ENCODE data around the gene CDK14. TPM values are rescaled to one million over a fixed set of nuclear protein-coding genes. Genes with fewer than 3 reads are reported as not detected.

CDK14 gene
- total RNA-seq, 4 donors from 2014 or later = 3.5 to 5.1 (median 3.9) TPM

DNA sequence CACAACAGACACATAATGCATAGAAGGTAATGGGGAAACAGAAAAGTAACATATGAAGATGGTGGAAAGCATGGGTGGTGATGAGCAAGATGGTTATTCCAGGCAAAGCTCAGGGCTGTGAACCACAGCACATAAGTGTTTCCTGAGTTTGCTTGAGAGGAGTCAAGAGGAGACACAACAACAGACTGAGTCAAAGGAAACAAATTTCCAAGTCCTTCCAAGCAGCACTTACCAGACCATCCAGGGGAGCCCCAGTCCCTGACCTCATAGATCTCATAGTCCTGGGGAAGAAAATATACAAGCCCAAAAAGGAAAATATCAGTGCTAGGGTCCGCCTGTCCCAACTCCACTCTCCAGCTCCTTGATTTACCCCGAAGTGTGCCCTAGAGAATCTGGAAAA, 451.5 kb downstream of the CDK14 start:
- H3K4me1 ChIP-seq = peaks cover 7% of the 10 kb centered on the region
- TF ChIP-seq, protein P1, sequence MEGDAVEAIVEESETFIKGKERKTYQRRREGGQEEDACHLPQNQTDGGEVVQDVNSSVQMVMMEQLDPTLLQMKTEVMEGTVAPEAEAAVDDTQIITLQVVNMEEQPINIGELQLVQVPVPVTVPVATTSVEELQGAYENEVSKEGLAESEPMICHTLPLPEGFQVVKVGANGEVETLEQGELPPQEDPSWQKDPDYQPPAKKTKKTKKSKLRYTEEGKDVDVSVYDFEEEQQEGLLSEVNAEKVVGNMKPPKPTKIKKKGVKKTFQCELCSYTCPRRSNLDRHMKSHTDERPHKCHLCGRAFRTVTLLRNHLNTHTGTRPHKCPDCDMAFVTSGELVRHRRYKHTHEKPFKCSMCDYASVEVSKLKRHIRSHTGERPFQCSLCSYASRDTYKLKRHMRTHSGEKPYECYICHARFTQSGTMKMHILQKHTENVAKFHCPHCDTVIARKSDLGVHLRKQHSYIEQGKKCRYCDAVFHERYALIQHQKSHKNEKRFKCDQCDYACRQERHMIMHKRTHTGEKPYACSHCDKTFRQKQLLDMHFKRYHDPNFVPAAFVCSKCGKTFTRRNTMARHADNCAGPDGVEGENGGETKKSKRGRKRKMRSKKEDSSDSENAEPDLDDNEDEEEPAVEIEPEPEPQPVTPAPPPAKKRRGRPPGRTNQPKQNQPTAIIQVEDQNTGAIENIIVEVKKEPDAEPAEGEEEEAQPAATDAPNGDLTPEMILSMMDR (IDR thresholded peaks at IDR 0.05) = no peak
- TF ChIP-seq EP300 (IDR thresholded peaks at IDR 0.05) = no peak
- no peak overlapping the region for H3K4me3 ChIP-seq
- no peaks in the 10 kb centered on the region for H3K36me3 ChIP-seq
- H3K27me3 ChIP-seq = no peaks in the 10 kb centered on the region
- no peak overlapping the region for H3K27ac ChIP-seq
- no peaks in the 10 kb centered on the region for H3K9me3 ChIP-seq
- no peak for DNase-seq (ENCODE audit: low spot score in 2 of 2)
- 84% methylated on average over 2 of the region's 2 CpGs for WGBS

DNA sequence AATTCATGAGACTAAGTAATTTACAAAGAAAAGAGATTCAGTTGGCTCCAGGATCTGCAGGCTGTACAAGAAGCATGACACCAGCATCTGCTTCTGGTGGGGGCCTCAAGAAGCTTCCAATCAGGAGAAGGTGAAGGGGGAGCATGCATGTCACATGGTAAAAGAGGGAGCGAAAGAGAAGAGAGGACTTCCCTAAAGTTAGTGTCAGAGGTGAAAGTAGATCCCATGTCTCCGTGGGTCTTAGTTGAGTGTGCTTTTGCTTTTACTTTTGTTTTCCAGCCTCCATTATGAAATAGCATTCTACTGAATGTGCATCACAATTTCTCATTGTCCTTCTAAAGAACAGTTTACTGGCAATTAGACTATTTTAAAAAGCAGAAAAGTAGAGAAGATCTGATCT, 454.6 kb downstream of the CDK14 start:
- WGBS = 80% methylated on average over 2 of the region's 2 CpGs

GRCh38 chr7:91051966-91052365, 455.8 kb downstream of the CDK14 start:
- no peaks in the 10 kb centered on the region for H3K4me1 ChIP-seq
- no peaks in the 10 kb centered on the region for H3K9me3 ChIP-seq
- DNase-seq (ENCODE audit: low spot score in 2 of 2) = no peak
- TF ChIP-seq POLR2AphosphoS5 (IDR thresholded peaks at IDR 0.05) (no peak), POLR2A (IDR thresholded peaks at IDR 0.05) (no peak)
- no peaks in the 10 kb centered on the region for H3K36me3 ChIP-seq
- H3K27me3 ChIP-seq = no peaks in the 10 kb centered on the region
- WGBS = 66% methylated on average over 3 of the region's 3 CpGs
- no peak overlapping the region for H3K4me3 ChIP-seq
- no peak overlapping the region for H3K27ac ChIP-seq

More for the DNA sequence above, 454.6 kb downstream of the CDK14 start:
- Histone ChIP-seq H3K4me3 (no peak overlapping the region), H3K27me3 (no peaks in the 10 kb centered on the region), H3K27ac (no peak overlapping the region), H3K9me3 (no peaks in the 10 kb centered on the region), H3K4me1 (peaks cover 7% of the 10 kb centered on the region), H3K36me3 (no peaks in the 10 kb centered on the region)
- TF ChIP-seq POLR2AphosphoS5 (IDR thresholded peaks at IDR 0.05) (no peak), POLR2A (IDR thresholded peaks at IDR 0.05) (no peak), EP300 (IDR thresholded peaks at IDR 0.05) (no peak)
- TF ChIP-seq, protein P1 (IDR thresholded peaks at IDR 0.05) = no peak
- no peak for DNase-seq (ENCODE audit: low spot score in 2 of 2)

DNA sequence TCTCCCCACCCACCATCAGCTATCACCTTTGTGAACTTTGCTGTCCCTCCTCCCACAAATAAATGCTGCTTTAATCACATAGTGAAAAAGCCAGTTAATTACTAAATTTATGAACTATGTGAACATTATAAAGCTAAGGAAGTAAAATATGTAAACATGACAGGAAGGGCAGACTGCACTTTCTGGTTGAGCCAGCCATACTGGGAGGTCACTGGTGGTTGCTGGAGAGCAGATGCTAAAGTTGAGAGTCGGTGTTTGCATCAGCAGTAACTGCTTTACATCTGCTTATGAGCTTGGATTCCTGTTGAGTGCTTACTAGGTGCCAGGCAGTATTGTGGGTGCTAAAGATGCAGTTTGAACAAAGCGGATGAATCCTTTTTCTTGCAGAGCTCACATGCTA, 458.3 kb downstream of the CDK14 start:
- no peak for DNase-seq (ENCODE audit: low spot score in 2 of 2)
- 78% methylated on average over 2 of the region's 2 CpGs for WGBS
- Histone ChIP-seq H3K27me3 (no peaks in the 10 kb centered on the region), H3K27ac (no peak overlapping the region), H3K9me3 (no peaks in the 10 kb centered on the region), H3K4me3 (no peak overlapping the region), H3K4me1 (no peaks in the 10 kb centered on the region), H3K36me3 (no peaks in the 10 kb centered on the region)
- no peak for TF ChIP-seq POLR2AphosphoS5 (IDR thresholded peaks at IDR 0.05)
- no peak for TF ChIP-seq EP300 (IDR thresholded peaks at IDR 0.05)
- TF ChIP-seq, protein P1 (IDR thresholded peaks at IDR 0.05) = no peak
- TF ChIP-seq POLR2A (IDR thresholded peaks at IDR 0.05) = no peak

GRCh38 chr7:91055219-91055618, 459.1 kb downstream of the CDK14 start:
- H3K4me1 ChIP-seq = no peaks in the 10 kb centered on the region
- 88% methylated on average over 2 of the region's 2 CpGs for WGBS
- H3K9me3 ChIP-seq = no peaks in the 10 kb centered on the region
- H3K4me3 ChIP-seq = no peak overlapping the region
- H3K27me3 ChIP-seq = no peaks in the 10 kb centered on the region
- H3K27ac ChIP-seq = no peak overlapping the region
- no peaks in the 10 kb centered on the region for H3K36me3 ChIP-seq
- no peak for DNase-seq (ENCODE audit: low spot score in 2 of 2)
- TF ChIP-seq POLR2A (IDR thresholded peaks at IDR 0.05) (no peak), POLR2AphosphoS5 (IDR thresholded peaks at IDR 0.05) (no peak), EP300 (IDR thresholded peaks at IDR 0.05) (no peak)
- TF ChIP-seq, protein P1 (IDR thresholded peaks at IDR 0.05) = no peak

- 83% methylated on average over 2 of the region's 2 CpGs for WGBS
- Histone ChIP-seq H3K36me3 (no peaks in the 10 kb centered on the region), H3K9me3 (no peaks in the 10 kb centered on the region), H3K4me1 (no peaks in the 10 kb centered on the region), H3K4me3 (no peak overlapping the region), H3K27me3 (no peaks in the 10 kb centered on the region), H3K27ac (no peak overlapping the region)
- TF ChIP-seq POLR2A (IDR thresholded peaks at IDR 0.05) = no peak
- TF ChIP-seq EP300 (IDR thresholded peaks at IDR 0.05) = no peak
- no peak for TF ChIP-seq POLR2AphosphoS5 (IDR thresholded peaks at IDR 0.05)
- TF ChIP-seq, protein P1 (IDR thresholded peaks at IDR 0.05) = no peak
- DNase-seq (ENCODE audit: low spot score in 2 of 2) = no peak
Measured at GRCh38 chr7:91062713-91063112, 466.6 kb downstream of the CDK14 start.
